A673 (cell line): Measurements from ENCODE around the gene CLEC2D. TPM values are rescaled to one million over a fixed set of nuclear protein-coding genes. Genes with fewer than 3 reads are reported as not detected.

ENCODE experiments used
- BruUV-seq: library from RNA; stranded (reverse); fragments of 400-500 nt; replicated peaks from 2 replicates; lab custom pipeline; 2021; lab: Mats Ljungman, UMichigan
- CTCF ChIA-PET: fragments of 300-600 bp; sonication (Branson Sonifier 250); formaldehyde crosslinking; loops from one replicate; lab custom pipeline; 2022; ENCODE audit warnings: antibody characterized with exemption; lab: Charles Lee
- POLR2A ChIA-PET: fragments of 300-600 bp; sonication (Branson Sonifier 250); formaldehyde crosslinking; loops from one replicate; lab custom pipeline; 2022; ENCODE audit warnings: antibody characterized with exemption; ENCODE audit not compliant: low non-redundant PET; lab: Charles Lee
- DNase-seq: peaks from one replicate; pipeline ENCODE4 v3.0.0-alpha.2; 2015; ENCODE audit warnings: low spot score
- H3K27ac ChIP-seq: fragments of 200-600 bp; sonication (generic); 2 replicates; pipeline ENCODE4 v1.5.1; 2016; ENCODE audit warnings: mixed run types, low read depth, mild to moderate bottlenecking, mixed read lengths, antibody characterized with exemption, low read length; ENCODE audit not compliant: poor library complexity, severe bottlenecking
- H3K27me3 ChIP-seq: fragments of 200-600 bp; sonication (generic); replicated peaks from 2 replicates; pipeline ENCODE4 v1.6.1; 2017; ENCODE audit warnings: mixed run types, low read depth, mild to moderate bottlenecking, mixed read lengths, antibody characterized with exemption, low read length; ENCODE audit not compliant: insufficient read depth, poor library complexity
- H3K36me3 ChIP-seq: fragments of 200-600 bp; sonication (generic); 2 replicates; pipeline ENCODE4 v1.6.1; 2016; ENCODE audit warnings: mixed run types, mild to moderate bottlenecking, mixed read lengths, antibody characterized with exemption, low read length; ENCODE audit not compliant: insufficient read depth, poor library complexity, severe bottlenecking
- H3K4me1 ChIP-seq: fragments of 200-600 bp; sonication (generic); 2 replicates; pipeline ENCODE4 v1.6.1; 2017; ENCODE audit warnings: mixed run types, mild to moderate bottlenecking, mixed read lengths, antibody characterized with exemption, low read length; ENCODE audit not compliant: insufficient read depth, poor library complexity, severe bottlenecking
- H3K4me3 ChIP-seq: fragments of 200-600 bp; sonication (generic); 2 replicates; pipeline ENCODE4 v1.5.1; 2016; ENCODE audit warnings: low read depth, mixed run types, mild to moderate bottlenecking, mixed read lengths, low read length; ENCODE audit not compliant: poor library complexity, severe bottlenecking
- H3K9me3 ChIP-seq: fragments of 200-600 bp; sonication (generic); 2 replicates; pipeline ENCODE4 v1.6.1; 2016; ENCODE audit warnings: mixed run types, low read depth, mild to moderate bottlenecking, mixed read lengths, antibody characterized with exemption, low read length; ENCODE audit not compliant: poor library complexity, severe bottlenecking
- EZH2 ChIP-seq: fragments of 200-600 bp; sonication (generic); IDR thresholded peaks from 2 replicates; pipeline ENCODE4 v1.6.1; 2017; ENCODE audit warnings: borderline replicate concordance, low read depth, mild to moderate bottlenecking, mixed read lengths, antibody characterized with exemption, low read length; ENCODE audit not compliant: poor library complexity, severe bottlenecking
- intact Hi-C: fragments of 100-400 bp; cut with micrococcal nuclease; formaldehyde crosslinking; loops from one replicate; pipeline ENCODE4 v1.10.0; 2022; ENCODE audit not compliant: unreplicated experiment
- total RNA-seq: library from RNA; stranded (reverse); gene quantifications from 2 replicates; pipeline ENCODE4 v1.2.3, GENCODE V29; 2021
- TF ChIP-seq, protein P1 (sequence below): fragments of 300-800, 200-600 bp; sonication (generic); conservative IDR thresholded peaks from 2 replicates; pipeline ENCODE4 v1.5.1; 2017; ENCODE audit warnings: low read depth, mild to moderate bottlenecking, antibody characterized with exemption, low read length, moderate library complexity, mixed read lengths

CLEC2D gene
- total RNA-seq, 1 experiment from 2014 or later: 1.6 TPM

DNA sequence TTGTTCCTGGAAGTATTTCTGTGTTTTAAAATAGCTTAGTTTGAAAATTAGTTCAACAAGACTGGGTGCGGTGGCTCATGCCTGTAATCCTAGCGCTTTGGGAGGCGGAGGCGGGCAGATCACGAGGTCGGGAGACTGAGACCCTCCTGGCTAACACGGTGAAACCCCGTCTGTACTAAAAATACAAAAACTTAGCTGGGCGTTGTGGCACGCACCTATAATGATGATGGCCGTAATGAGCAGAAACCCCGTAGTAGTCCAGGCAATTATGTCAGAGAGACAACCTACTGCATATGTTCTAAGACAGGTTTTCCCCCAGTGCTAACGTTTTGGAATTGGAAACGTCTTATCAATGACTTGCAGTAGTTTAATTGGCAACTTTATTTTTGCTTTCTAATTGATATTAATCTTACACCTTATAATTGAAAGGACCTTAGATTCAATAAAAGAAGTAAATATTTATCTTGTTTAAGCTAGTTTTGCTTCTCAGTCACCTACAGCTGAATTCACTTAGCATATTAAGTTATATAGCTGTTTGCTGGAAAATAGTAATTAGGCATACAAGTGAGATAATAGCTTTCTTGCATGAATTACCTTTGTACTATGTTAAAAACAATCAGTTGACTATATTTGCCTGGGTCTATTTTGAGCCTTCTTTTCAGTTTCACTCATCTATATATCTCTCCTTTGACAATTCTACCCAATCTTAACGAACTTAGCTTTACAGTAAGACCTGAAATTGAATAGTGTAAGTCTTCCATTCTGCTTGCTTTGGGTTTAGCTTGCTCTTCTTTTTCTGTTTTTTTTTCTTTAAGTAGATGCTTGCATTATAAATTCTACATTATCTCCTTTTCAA, 47.8 kb downstream of the CLEC2D start:
- no peak overlapping the region for H3K4me3 ChIP-seq
- no peak overlapping the region for H3K27ac ChIP-seq
- no peak for TF ChIP-seq EZH2
- TF ChIP-seq, protein P1, sequence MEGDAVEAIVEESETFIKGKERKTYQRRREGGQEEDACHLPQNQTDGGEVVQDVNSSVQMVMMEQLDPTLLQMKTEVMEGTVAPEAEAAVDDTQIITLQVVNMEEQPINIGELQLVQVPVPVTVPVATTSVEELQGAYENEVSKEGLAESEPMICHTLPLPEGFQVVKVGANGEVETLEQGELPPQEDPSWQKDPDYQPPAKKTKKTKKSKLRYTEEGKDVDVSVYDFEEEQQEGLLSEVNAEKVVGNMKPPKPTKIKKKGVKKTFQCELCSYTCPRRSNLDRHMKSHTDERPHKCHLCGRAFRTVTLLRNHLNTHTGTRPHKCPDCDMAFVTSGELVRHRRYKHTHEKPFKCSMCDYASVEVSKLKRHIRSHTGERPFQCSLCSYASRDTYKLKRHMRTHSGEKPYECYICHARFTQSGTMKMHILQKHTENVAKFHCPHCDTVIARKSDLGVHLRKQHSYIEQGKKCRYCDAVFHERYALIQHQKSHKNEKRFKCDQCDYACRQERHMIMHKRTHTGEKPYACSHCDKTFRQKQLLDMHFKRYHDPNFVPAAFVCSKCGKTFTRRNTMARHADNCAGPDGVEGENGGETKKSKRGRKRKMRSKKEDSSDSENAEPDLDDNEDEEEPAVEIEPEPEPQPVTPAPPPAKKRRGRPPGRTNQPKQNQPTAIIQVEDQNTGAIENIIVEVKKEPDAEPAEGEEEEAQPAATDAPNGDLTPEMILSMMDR: no peak
- ChIA-PET POLR2A (no interaction called here), CTCF (interaction anchor here (0.8 kb wide), 1 partner anchor 9 kb away, joined by 3 read pairs; no protein-coding TSS in a partner anchor)
- BruUV-seq: no TSS peak
- H3K9me3 ChIP-seq: no peaks in the 10 kb centered on the region
- H3K4me1 ChIP-seq: no peaks in the 10 kb centered on the region
- intact Hi-C loops: no loop called here
- H3K27me3 ChIP-seq: peaks cover 11% of the 10 kb centered on the region
- DNase-seq: no peak
- H3K36me3 ChIP-seq: no peaks in the 10 kb centered on the region

DNA sequence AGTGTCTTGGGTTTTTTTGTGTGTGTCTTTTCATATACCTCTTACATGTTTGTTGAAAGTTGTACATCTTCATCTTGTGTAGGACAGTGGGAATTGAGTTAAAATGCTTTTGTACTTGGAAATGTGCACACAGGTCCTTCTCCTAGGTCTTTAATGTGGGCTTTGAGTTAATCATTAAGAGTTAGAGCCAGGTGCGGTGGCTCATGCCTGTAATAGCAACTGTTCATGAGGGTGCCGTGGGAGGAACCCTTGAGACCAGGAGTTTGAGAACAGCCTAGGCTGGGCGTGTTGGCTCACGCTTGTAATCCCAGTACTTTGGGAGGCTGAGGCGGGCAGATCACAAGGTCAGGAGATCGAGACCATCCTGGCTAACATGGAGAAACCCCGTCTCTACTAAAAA, 49.5 kb downstream of the CLEC2D start:
- H3K27ac ChIP-seq: no peak overlapping the region
- TF ChIP-seq, protein P1: no peak
- no peak for TF ChIP-seq EZH2
- no peaks in the 10 kb centered on the region for H3K4me1 ChIP-seq
- BruUV-seq: no TSS peak
- intact Hi-C loops: no loop called here
- peaks cover 28% of the 10 kb centered on the region for H3K27me3 ChIP-seq
- ChIA-PET POLR2A (no interaction called here), CTCF (no interaction called here)
- DNase-seq: no peak
- H3K4me3 ChIP-seq: no peak overlapping the region
- no peaks in the 10 kb centered on the region for H3K36me3 ChIP-seq
- no peaks in the 10 kb centered on the region for H3K9me3 ChIP-seq

DNA sequence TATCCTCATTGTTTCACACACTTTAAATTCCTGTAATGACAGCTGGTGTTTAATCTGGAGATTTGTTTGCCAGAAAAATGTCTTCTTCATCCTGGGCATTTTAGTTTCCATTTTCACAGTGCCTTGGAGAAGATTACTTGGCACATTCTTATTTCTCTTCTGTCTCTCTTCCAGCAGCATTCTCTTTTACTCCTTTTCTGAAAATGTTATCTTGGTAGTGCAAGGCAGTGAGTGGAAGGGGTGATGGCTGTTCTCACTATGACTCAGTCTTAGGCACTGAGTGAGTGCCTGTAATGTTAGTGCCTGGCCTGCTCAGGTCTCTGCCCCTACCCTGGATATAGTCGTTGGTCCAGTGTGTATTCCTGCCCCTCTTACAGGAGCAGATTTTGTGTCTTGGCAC, 50.3 kb downstream of the CLEC2D start:
- intact Hi-C loops: no loop called here
- no TSS peak for BruUV-seq
- TF ChIP-seq, protein P1: no peak
- no peak for TF ChIP-seq EZH2
- no peaks in the 10 kb centered on the region for H3K9me3 ChIP-seq
- H3K27ac ChIP-seq: no peak overlapping the region
- H3K36me3 ChIP-seq: no peaks in the 10 kb centered on the region
- H3K4me3 ChIP-seq: no peak overlapping the region
- H3K27me3 ChIP-seq: peaks cover 32% of the 10 kb centered on the region
- no peak for DNase-seq
- CTCF ChIA-PET: no interaction called here
- no peaks in the 10 kb centered on the region for H3K4me1 ChIP-seq
- POLR2A ChIA-PET: no interaction called here
